OCI-LY7 (cell line): ENCODE results near the gene FEZ2.

Experiments used
- CTCF ChIP-seq: fragments of 200-600 bp; sonication (generic); conservative IDR thresholded peaks from 2 replicates; pipeline ENCODE4 v1.5.1; 2014; ENCODE audit warnings: mild to moderate bottlenecking, antibody characterized with exemption, low read length, moderate library complexity, mixed read lengths
- EZH2phosphoT487 ChIP-seq: fragments of 200-600 bp; sonication (generic); IDR thresholded peaks from 2 replicates; pipeline ENCODE4 v1.6.1; 2018; ENCODE audit warnings: low read depth, borderline replicate concordance, mild to moderate bottlenecking, mixed run types, antibody characterized with exemption, low read length, moderate library complexity, mixed read lengths

GRCh38 chr2:36545871-36546416, 52.0 kb downstream of the FEZ2 start:
- TF ChIP-seq CTCF: peak; percentile 60
- no peak for TF ChIP-seq EZH2phosphoT487
